Right lobe of liver (tissue), 6 donors: ENCODE data around the gene SPRR4. TPM values are rescaled to one million over a fixed set of nuclear protein-coding genes. Genes with fewer than 3 reads are reported as not detected.
A peak's percentile ranks its signal among the peaks of the same experiment; 100 is the strongest.
"Not testable (repeated sequence)": the region's sequence is repeated elsewhere in the genome, so short reads cannot be mapped to it uniquely, and the experiment has no call there.

ENCODE experiments used
- ATAC-seq, 4 donors: fragments of 200-7000 bp; cut with Tn5 transposase; one replicate each; pipeline ENCODE4 v1.9.1; 2020; ENCODE audit warnings: mild to moderate bottlenecking in 4 of 4, moderate library complexity in 4 of 4
- DNase-seq, 3 donors: peaks; one replicate each; pipeline ENCODE4 v3.0.0-alpha.2; 2020
- H3K27ac ChIP-seq, 3 donors: fragments of 200-600 bp; one replicate each; pipeline ENCODE4 v1.8.0; 2022
- H3K27me3 ChIP-seq, 2 donors: fragments of 200-600 bp; one replicate each; pipeline ENCODE4 v1.8.0; 2022
- H3K36me3 ChIP-seq, 4 donors: fragments of 200-600 bp; sonication (generic) in 1 of 4; one replicate each; pipeline versions ENCODE4 v1.5.1 to v1.8.0; 2017 to 2022; ENCODE audit warnings: control low read depth in 1 of 4
- H3K4me1 ChIP-seq, 4 donors: fragments of 200-600 bp; sonication (generic) in 1 of 4; one replicate each; pipeline versions ENCODE4 v1.5.1 to v1.8.0; 2017 to 2022; ENCODE audit warnings: control low read depth in 1 of 4
- H3K4me3 ChIP-seq, 3 donors: fragments of 200-600 bp; one replicate each; pipeline ENCODE4 v1.8.0; 2022
- H3K9me3 ChIP-seq, 4 donors: fragments of 200-600 bp; sonication (generic) in 1 of 4; one replicate each; pipeline versions ENCODE4 v1.5.1 to v1.8.0; 2017 to 2022; ENCODE audit warnings: control low read depth in 1 of 4
- CTCF ChIP-seq, 4 donors: fragments of 200-600 bp in 3 of 4; fragments of 450-650 bp in 1 of 4; IDR thresholded peaks; one replicate each; pipeline versions ENCODE4 v1.5.1 to v1.8.0; 2016 to 2022; ENCODE audit warnings: antibody characterized with exemption in 4 of 4, mild to moderate bottlenecking in 2 of 4
- POLR2A ChIP-seq: fragments of 450-650 bp; IDR thresholded peaks from one replicate; pipeline ENCODE4 v1.6.1; 2017; ENCODE audit warnings: antibody characterized with exemption, mild to moderate bottlenecking
- WGBS: methylation state at CpG from one replicate; pipeline ENCODE4 v1.1.6; 2018; ENCODE audit warnings: low coverage, low lambda C conversion rate; ENCODE audit not compliant: insufficient coverage; ENCODE audit errors: missing lambda C conversion rate; 5-methylcytosine and 5-hydroxymethylcytosine counted together
- intact Hi-C, 2 donors: fragments of 100-400 bp; cut with DNase I; formaldehyde crosslinking; loops; one replicate each; pipeline versions ENCODE4 v1.11.2 to v1.14.1; 2022
- small RNA-seq, 2 experiments: library from RNA; depleted of rRNA; stranded (forward); fragments of <200 nt; gene quantifications; one replicate each; pipeline ENCODE3, GENCODE V24; 2016
- total RNA-seq, 6 experiments: library from RNA; depleted of rRNA in 2 of 6; stranded (reverse); fragments of >200 nt in 2 of 6; fragmentation: NEBNext Ultra II Directional in 3 of 6; extraction: Animal tissue kit (Norgen Biotek cat#: 25700) in 3 of 6; gene quantifications; one replicate each; pipeline versions ENCODE4 v1.1.0 to v1.2.4, GENCODE V29; 2016 to 2023
- donor health status: DM: no; HTN: yes; CAD: no.
- donor health status: DM: no; HTN: no; CAD: no.
- donor health status: DM: no; HTN: no; CAD: no.
- donor health status: DM: no; HTN: yes; CAD: no.
- donor health status: DM: no; HTN: yes; CAD: no.

SPRR4 gene
- total RNA-seq, 6 experiments from 2014 or later, result not detected

- no peak for ATAC-seq
- no peak overlapping the region for H3K4me3 ChIP-seq
- DNase-seq, result no peak
- no peaks in the 10 kb centered on the region for H3K27me3 ChIP-seq
- intact Hi-C loops, result no loop called here
- H3K9me3 ChIP-seq, result no peaks in the 10 kb centered on the region
- no peak overlapping the region for H3K27ac ChIP-seq
- no CpG with 5 or more reads among the region's 1 CpG for WGBS
- H3K4me1 ChIP-seq, result no peaks in the 10 kb centered on the region
- TF ChIP-seq CTCF (IDR thresholded peaks at IDR 0.05) (no peak), POLR2A (no peak)
- H3K36me3 ChIP-seq, result no peaks in the 10 kb centered on the region
Measured at GRCh38 chr1:153000294-153000693, 29.8 kb downstream of the SPRR4 start.

- no peak for DNase-seq
- no peak within 1 kb of the TSS for H3K4me3 ChIP-seq
- ATAC-seq, result peak in 1 of 4 donors; percentile 77
- WGBS, result 55% methylated on average over 2 of the region's 2 CpGs
- no peaks in the 10 kb centered on the region for H3K36me3 ChIP-seq
- TF ChIP-seq POLR2A (no peak), CTCF (IDR thresholded peaks at IDR 0.05) (no peak)
- no peak within 1 kb of the TSS for H3K27ac ChIP-seq
- intact Hi-C loops, result no loop called here
- H3K27me3 ChIP-seq, result no peaks in the 10 kb centered on the region
- H3K9me3 ChIP-seq, result no peaks in the 10 kb centered on the region
- no peaks in the 10 kb centered on the region for H3K4me1 ChIP-seq
Measured at GRCh38 chr1:153001382-153001781, 30.9 kb downstream of the SPRR4 start, which contains the start of gene SPRR3. Gene SPRR3 (plus strand): TSS chr1:153001749. CDS start chr1:153003021, 1,272 bp downstream.

GRCh38 chr1:153011235-153011758, 40.8 kb downstream of the SPRR4 start:
- H3K4me1 ChIP-seq, H3K27ac ChIP-seq, H3K36me3 ChIP-seq, H3K9me3 ChIP-seq, H3K4me3 ChIP-seq, intact Hi-C loops, H3K27me3 ChIP-seq, ATAC-seq, DNase-seq: not testable (repeated sequence)
- WGBS, result 57% methylated on average over 7 of the region's 8 CpGs

GRCh38 chr1:153021829-153022228, 51.4 kb downstream of the SPRR4 start:
- H3K27ac ChIP-seq, DNase-seq, H3K4me3 ChIP-seq, intact Hi-C loops, H3K4me1 ChIP-seq, H3K27me3 ChIP-seq, H3K9me3 ChIP-seq, ATAC-seq, H3K36me3 ChIP-seq: not testable (repeated sequence)
- WGBS, result 7% methylated on average over 2 of the region's 2 CpGs

Small RNAs within 50 kb of the gene (small RNA-seq; reads per million reads assigned to genes)
- gene RF00322 (0 reads per million in 2 experiments), gene SPRR1A (0 reads per million in 2 experiments)

Other genes with a start within 250 kb of the SPRR4 start
- gene KPRP, start 212.6 kb upstream of the SPRR4 start, total RNA-seq, result not detected
- not detected for gene LCE1F, start 195.5 kb upstream of the SPRR4 start, total RNA-seq
- not detected for gene LCE1E, start 184.4 kb upstream of the SPRR4 start, total RNA-seq
- not detected for gene LCE1D, start 173.9 kb upstream of the SPRR4 start, total RNA-seq
- gene LCE1C, start 164.0 kb upstream of the SPRR4 start, total RNA-seq, result not detected
- not detected for gene LCE1B, start 158.7 kb upstream of the SPRR4 start, total RNA-seq
- gene LCE1A, start 143.2 kb upstream of the SPRR4 start, total RNA-seq, result not detected
- not detected for gene LCE6A, start 127.8 kb upstream of the SPRR4 start, total RNA-seq
- gene LCE7A, start 110.7 kb upstream of the SPRR4 start, total RNA-seq, result not detected
- gene SMCP, start 92.3 kb upstream of the SPRR4 start, total RNA-seq, result not detected
- gene IVL, start 62.1 kb upstream of the SPRR4 start, total RNA-seq, result not detected
- gene SPRR5, start 23.4 kb upstream of the SPRR4 start, total RNA-seq, result not detected
- not detected for gene SPRR1A, start 13.4 kb downstream of the SPRR4 start, total RNA-seq
- gene SPRR3, start 31.1 kb downstream of the SPRR4 start, total RNA-seq, result under 1 TPM in 1 of 6 experiments, not detected in 5; 0.31 TPM
- not detected for gene SPRR1B, start 60.6 kb downstream of the SPRR4 start, total RNA-seq
- not detected for gene SPRR2D, start 70.5 kb downstream of the SPRR4 start, total RNA-seq
- gene SPRR2A, start 86.9 kb downstream of the SPRR4 start, total RNA-seq, result under 1 TPM in 1 of 6 experiments, not detected in 5; 0.40 TPM
- not detected for gene SPRR2B, start 101.0 kb downstream of the SPRR4 start, total RNA-seq
- gene SPRR2E, start 123.9 kb downstream of the SPRR4 start, total RNA-seq, result not detected
- not detected for gene SPRR2F, start 142.9 kb downstream of the SPRR4 start, total RNA-seq
- gene SPRR2G, start 180.2 kb downstream of the SPRR4 start, total RNA-seq, result not detected
- not detected for gene LELP1, start 232.8 kb downstream of the SPRR4 start, total RNA-seq
- not detected for gene PRR9, start 246.9 kb downstream of the SPRR4 start, total RNA-seq